GM18499 (cell line): ENCODE measurements around the gene HIGD1C.

Experiments
- ATAC-seq: cut with Tn5 transposase; IDR thresholded peaks from one replicate; pipeline ENCODE4 v1.9.1; 2021; ENCODE audit warnings: moderate number of reproducible peaks; ENCODE audit not compliant: insufficient read depth, unreplicated experiment

Gene HIGD1C

DNA sequence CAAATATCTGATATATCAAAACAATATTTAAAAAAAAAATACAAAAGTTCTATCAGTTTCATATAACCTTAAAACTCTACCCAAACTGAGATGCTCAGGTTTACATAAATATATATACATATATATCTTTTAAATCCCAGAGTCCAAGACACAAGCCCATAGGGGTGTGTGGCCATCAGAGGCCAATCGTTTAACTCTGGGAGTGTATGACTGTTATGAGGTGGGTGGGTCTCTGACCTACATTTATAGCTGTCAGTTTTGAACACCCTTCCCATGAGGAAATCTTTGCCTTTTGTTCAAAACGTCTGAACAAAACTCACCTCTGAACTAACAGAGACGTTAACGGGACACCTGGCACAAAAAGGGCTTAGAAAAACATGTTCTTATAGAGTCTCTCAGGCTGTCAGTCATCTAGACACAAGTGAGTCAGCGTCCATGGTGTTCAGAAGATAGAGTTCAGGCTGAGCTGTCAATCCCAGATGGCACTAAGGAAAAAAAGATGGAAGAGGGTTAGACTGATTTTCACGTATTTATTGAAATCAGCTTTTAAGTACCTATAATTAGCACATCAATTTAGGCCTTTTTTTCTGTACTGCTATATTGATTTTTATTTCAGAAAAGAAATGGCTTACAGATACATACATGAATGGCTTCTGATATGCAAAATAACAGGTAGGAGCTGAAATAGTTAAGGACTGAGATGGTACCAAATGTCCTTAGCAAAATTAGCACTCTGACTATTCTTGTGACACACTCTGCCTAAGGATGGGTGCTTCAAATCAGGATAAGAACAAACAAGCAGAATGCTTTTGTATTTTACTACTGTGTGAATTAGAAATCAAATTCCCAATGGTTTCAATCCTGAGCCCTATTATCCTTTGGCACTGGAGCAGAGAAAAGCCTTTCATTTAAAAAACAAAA is 29.2 kb downstream of the HIGD1C start:
- no peak for ATAC-seq

DNA sequence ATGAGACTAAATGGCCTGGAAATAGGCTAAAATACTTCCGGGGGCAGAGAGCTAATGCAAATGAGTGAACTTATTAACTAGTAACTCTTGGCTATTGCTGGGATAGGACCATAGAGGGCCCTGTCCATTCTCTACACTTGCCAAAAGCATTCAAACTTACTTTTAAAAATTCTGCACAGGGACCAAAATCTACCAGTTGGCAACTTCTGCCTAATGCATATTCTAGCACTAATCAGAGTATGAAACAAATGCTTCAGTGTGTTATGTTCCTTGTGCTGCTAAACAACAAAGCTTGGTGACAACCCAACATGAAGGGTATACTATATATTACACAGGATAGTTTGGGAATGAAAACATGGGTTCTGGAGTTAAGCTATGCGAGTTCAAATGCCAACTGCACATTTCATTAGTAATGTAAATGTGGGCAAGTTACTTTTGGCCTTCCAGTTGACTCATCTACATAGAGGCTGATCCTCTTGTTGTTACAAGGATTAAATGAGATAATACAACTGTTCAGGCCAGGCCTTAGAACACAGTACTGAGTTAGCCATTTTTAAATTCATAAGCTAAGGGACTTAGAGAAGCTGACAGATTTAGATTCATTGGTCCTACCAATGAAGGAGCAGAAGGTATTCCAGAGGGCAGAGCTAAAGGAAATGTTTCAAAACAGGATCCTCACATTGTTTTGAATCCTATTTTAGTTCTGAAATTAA is 32.4 kb downstream of the HIGD1C start:
- ATAC-seq, result no peak

DNA sequence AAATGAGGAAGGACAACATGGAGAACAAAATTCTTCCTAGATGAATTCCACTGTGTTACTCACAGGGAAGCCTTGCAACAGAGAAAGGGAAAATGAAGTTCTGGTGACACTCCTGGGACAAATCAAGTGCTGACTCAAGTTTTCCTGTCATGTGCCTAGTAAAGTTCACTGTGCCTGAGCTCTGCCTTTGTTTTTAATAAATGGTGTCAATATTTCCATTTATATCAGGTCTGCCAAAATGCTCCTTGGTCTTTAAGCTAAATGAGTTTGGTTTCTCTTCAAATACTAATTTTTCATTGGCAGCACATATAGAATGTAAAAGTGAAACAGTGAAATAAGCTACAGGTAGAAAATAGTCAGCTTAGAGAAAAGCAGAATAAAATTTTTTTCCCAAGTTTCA is 33.0 kb downstream of the HIGD1C start:
- ATAC-seq, result no peak

DNA sequence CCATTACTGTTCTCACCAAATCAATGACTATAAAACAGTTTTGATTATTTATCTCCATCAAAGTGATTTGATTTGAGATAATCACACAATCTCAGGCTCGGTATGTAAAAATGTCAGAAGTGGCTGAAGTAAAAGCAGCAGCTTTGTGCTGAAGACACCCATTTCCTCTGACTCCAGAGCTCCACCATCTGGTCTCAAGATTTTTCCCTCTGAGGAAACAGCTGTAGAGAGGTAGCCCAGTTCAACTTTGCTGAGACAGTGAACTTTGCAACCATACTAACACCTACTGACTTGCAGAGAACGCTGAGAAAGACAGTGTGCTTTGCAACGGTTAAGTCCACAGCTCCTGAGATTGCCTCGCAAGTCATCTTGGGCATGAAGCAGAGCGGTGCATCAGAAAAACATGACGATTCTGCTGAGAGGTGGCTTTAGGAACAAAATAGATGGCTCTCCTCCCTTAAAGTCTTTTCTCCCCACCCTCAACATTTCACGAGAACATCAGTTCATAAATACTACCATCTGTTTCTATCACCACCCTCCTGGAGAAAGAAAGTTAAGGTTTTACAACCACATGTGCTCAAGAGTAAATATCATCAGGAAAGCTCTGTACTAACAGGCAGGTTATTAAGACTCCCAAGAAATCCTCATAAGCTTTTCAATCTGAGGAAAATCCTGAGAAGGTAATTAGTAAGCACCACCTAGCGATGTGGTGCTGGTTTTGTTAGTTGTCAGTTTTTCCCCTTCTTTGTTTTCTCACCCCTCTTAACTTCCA is 34.8 kb downstream of the HIGD1C start:
- no peak for ATAC-seq

DNA sequence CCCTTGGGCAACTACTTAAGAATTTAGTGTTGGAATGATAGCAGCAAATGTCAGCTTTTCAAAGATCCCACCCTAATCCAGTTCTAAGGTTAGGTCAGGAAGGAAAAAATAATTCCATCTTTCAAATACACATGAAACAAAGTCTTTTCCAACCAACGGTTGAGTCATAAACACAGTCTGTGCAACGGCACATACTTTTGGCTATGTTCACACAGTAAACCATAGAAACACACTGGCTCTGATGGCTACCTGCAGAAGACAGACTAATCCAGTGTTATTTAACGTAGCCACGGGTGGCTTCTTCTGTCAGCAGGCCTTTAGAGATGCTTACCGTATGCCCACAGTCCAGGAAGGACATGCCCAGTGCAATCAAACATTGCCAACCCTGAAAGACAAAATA is 35.7 kb downstream of the HIGD1C start:
- no peak for ATAC-seq

DNA sequence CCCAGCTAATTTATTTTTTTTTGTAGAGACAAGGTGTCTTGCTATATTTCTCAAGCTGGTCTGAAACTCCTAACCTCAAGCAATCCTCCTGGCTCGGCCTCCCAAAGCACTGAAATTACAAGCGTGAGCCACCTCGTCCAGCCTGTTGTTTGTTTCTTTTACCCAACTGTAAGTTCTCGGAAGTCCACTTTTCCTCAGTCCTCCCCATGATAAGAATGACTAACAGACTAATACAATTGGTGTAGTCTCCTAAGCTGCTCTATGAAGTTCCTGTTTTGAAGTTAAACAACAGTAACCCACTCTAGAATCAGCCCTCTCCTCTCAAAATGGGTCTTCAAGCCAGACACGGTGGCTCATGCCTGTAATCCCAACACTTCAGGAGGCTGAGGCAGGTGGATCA is 36.5 kb downstream of the HIGD1C start:
- no peak for ATAC-seq

DNA sequence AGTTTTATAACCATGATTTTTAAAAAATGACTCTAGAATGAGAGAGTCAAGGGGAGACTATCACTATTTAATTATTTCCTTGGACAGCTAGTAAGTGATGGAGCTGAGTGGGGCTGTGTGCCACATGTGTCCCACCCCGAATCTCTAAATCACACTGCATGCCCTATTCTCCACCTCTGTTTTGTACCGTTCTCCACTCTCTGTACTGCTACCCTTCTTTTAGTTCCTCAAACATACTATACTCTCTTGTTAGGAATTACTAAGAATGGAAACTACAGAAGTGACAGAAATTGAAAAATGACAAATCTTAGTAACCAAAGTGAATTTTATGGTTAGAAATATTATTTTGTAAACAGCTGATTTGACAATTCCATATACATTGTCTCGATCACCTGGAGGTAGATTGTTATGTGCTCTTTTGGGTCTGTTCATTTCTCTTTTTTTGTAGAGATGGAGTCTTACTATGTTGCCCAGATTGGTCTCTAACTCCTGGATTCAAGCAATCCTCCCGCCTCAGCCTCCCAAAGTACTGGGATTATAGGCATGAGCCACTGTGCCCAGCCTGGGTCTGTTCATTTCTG is 37.9 kb downstream of the HIGD1C start:
- no peak for ATAC-seq

DNA sequence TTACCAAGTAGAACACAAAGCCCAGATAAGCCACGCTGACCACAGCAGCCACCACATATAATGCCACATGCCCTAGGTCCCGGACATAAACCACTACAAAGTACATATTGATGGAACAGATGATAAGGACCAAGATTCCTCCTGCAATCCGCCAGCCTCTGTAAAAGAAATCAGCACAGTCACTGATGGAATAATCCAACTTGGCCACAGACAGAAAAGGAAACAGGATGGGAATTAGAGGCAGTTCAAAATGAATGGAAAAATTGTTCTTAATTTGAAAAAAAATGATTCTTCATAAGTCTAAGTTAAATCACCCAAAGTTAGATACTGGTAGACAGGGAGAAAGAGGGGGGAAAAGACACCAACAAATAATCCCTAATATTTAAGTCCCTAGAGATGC is 38.4 kb downstream of the HIGD1C start:
- ATAC-seq, result no peak

DNA sequence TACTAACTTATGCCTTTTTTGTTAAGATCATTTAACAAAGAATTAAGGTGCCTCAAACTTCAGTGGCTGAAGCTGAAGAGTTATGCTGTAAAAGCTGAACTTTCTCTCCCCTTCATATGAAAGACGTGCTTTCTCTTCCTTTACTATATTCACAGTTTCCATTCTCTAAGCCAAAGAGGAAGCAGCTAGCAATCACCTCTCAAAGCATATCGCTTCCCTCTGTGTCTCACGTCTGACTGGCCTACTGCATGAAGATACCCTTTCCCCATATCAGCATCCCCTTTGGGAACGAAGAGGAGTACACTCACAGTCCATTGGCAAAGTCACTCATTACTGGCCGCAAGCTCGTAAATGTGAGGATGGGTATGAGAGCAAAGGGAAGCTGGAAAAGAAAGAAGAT is 38.9 kb downstream of the HIGD1C start:
- no peak for ATAC-seq

DNA sequence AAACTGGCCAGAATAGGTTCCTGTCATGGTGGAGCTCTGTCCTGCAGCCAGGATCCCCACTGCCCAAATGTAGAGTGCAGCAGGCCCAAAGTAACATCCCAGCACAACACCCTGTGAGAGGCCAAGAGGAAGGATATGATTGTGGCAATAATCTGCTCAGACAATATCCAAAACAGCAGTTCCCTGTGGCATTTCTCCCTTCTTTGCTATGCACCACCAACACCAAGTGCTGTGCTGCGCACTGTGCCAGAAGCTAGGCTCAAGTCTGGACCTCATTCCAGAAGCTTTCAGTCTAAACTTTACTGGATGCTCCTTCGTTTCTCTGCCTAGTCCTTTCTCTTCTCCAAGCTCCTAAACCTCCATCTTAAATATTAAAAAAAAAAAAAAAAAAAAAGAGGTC is 40.5 kb downstream of the HIGD1C start:
- no peak for ATAC-seq

DNA sequence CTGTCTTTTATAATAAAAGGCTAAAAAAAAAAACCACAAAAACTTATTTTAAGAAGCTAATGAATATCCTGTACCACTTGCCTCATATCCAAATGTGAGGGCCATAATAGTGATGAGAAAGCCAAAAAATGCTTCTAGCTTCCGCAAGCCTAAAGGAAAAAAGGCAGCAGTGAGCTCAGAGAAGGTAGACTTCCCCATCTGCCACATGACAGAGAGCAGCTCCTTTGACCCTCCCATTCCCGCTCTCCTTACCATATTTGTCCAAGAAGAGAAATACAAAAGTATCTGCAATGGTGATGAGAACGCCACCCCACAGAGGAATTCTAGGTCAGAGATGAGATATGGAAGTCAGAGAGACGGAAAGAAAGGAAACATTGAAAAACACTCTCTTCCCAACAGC is 46.7 kb downstream of the HIGD1C start:
- ATAC-seq, result no peak

DNA sequence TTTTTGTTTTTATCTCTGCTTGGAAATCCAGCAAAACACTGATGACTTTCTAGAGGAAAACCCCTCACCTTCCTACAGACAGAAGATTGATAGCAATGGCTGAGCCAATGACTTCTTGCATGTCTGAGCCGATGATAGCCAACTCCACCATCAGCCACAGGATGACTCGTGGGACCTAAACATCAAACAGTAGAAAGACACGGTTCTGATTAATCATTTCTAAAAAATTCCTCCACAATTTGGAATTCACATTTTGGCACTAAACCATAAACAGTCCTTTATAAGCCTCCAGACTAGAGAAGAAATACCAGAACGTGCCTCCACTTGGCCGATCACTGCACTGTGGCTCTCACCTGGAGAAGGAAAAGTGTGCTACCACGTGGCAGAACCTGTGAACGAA is 47.9 kb downstream of the HIGD1C start:
- ATAC-seq, result no peak

DNA sequence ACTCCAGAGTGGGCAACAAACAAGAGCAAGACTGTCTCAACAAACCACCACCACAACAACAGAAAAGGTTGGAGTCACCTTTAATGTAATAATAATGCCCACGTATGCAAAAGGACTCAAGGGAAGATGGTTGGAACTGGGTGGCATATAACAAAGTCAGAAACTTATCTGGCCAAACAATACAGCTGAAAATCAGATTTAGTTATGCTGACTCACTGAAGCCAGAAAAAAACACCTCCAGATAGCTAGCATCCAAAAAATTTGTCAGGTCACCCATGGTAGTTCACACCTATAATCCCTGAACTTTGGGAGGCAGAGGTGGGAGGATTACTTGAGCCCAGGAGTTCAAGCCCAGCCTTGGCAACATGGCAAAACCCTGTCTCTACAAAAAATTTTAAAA is 49.5 kb downstream of the HIGD1C start:
- no peak for ATAC-seq

DNA sequence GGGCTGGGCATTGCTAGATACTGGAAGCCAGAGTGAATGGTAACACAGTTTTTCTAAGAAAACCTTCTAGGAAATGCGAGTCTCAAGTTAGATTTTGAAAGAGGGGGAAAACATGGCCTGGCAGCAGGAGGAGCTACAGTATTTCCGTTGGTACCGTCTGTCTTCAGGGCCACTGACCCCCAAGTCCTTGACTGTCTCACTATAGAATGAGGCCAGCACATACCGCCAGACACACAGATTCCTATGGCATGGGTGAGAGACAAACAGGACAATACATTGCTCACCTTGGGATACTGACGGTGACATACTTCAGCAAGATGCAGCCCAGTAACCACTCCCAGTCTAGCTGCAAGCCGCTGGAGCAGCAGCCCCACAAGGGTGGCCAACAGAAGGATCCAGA is 52.2 kb downstream of the HIGD1C start:
- no peak for ATAC-seq

DNA sequence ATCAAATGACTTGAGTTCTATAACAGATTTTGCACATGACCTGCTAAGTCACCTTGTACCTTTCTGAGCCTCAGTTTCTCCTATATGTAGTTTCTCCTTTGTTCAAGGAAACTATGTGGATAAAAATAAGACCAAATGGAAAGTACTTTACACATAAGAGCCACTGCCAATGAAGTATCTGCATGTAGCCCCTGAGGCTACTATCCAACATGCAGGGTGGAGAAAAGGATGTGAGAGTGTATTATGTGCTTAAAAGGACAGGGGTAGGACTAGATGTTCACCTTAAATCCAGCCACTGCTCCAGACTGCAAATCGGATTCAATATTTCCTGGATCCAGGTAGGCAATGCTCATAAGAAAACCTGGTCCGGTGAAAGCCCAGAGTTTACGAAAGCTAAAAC is 52.7 kb downstream of the HIGD1C start:
- ATAC-seq, result no peak

DNA sequence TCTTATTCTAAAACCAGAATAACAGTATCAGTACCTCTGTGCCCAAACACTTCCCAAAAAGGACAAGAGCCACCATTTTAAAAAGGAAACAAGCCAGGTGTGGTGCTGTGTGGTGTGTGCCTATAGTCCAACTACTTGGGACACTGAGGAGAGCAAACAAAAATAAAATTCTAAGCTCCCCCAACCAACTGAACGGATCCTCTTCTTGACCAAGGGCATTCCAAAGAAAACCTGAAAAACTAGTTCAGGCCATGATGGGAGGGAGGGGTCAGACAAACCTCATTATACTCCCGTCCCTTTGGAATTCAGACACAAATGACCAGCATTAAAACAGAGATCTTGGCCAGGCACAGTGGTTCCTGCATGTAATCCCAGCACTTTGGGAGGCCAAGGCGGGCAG is 53.3 kb downstream of the HIGD1C start:
- no peak for ATAC-seq

DNA sequence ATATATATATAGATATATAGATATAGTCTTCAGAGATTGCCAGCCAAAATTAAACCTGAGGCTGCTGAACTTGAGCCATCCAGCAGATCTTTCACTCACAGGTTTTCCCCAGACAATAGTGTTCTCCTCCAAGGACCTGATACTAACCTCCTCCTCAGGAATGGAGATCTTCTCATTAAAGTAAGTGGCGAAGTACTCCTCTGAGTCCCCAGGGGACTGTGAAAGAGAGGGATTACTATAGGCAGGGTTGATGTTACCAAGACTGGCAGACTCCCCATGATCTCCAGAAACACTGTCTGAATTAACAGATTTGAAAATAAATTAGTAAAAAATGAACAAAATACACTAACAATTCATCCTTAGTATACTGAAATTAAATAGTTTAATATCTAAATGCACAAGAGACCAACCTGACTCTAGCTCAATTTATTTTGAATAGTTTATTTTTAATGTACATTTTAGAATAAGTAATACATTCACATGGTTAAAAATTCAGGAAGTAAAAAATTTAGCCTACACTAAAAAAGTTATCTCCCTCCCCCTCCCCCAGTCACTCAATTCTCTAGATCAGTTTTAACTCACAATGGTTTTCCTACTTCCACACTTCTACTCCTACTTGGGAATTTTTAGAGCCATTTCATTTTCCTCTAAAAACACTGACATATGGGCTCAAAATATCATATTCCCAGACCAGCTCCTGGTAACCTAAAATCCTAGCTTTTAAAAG is 56.1 kb downstream of the HIGD1C start:
- ATAC-seq, result no peak

DNA sequence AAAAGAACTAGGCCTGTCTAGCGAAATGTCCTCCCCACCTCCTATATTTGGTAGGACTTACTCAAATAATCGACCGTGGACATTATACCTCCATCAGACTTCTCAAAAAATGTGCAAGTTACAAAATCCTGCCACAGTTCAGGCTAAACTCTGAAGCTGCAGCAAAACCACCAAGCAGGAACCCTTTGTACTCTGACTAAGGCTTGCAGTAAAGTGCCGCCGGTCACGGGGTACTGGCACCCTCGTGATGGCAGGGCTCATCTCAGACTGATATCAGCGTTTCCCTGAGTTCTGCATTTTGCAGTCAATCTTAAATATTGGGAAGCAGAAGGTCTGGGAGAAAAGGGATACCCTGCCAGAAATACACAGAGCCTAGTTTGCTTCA is 56.7 kb downstream of the HIGD1C start:
- ATAC-seq, result no peak

DNA sequence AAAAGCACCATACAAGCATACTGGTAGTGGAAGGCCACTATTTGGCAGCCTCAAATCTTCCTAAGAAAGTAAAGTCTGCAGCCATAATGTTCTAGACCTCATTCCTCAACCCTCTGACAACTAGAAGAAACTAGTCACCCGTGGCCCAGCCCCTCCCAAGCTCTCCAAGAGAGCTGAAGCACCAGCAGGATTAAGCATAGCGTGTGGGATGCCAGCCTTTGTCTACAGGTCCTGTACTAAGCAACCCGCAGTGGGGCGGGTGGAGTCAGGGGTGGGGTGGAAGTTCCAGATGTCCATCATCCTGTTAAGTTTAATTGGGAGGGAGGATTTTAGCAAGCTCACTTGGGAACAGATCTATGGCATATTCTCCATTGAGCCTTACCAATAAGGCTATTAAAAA is 59.6 kb downstream of the HIGD1C start:
- ATAC-seq, result no peak

DNA sequence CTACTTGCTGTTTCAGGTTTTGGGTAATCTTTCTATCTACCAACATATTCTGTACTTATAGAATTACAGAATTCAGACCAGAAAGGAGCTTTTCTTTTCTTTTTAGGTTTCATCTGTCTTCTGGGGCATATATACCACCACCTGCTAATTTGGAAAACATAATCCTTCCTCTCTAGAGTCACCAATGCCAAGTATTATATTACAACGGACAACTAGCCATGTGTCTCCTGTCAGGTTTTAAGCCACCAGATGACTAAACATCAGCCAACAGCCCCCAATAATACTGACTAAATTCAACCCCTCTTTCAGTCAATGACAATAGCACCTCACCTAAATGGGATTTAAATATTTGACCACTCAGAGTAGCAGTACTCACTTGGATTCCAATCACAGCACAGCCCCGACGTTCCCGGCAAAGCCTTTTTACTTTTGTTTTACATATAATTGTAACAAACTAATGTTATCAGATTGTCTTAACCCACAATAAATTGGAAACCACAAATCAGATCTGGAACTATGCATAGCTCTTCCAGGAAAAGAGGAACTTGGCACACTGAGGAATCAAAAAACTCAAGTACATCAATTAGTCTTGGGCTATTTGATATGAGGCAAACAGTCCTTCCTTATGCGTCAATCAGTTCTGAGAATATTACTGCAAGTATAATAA is 60.4 kb downstream of the HIGD1C start:
- ATAC-seq, result no peak
